ENCODE measurements around the gene SLC39A1.
A peak's percentile ranks its signal among the peaks of the same experiment; 100 is the strongest.

SLC39A1 gene

GRCh38 chr1:153936011-153936802 is 27.1 kb downstream of the SLC39A1 start:
- Mint-ChIP-seq H3K4me1 (ENCODE audit: low read depth) (peaks cover 10% of the 10 kb centered on the region), H3K9me3 (no peaks in the 10 kb centered on the region), H3K27ac (peak overlapping the region; percentile 6), H3K27me3 (ENCODE audit: low read depth) (no peaks in the 10 kb centered on the region), H3K36me3 (ENCODE audit: low read depth) (peaks cover 59% of the 10 kb centered on the region), H3K4me3 (no peak overlapping the region)

- H3K4me1 Mint-ChIP-seq (ENCODE audit: low read depth) = peaks cover 4% of the 10 kb centered on the region
- H3K27me3 Mint-ChIP-seq (ENCODE audit: low read depth) = no peaks in the 10 kb centered on the region
- peaks cover 50% of the 10 kb centered on the region for H3K36me3 Mint-ChIP-seq (ENCODE audit: low read depth)
- no peak overlapping the region for H3K27ac Mint-ChIP-seq
- H3K4me3 Mint-ChIP-seq = no peak overlapping the region
- no peaks in the 10 kb centered on the region for H3K9me3 Mint-ChIP-seq
Observed at GRCh38 chr1:153934746-153935145, 28.6 kb downstream of the SLC39A1 start.

GRCh38 chr1:153933955-153934354 is 29.4 kb downstream of the SLC39A1 start:
- Mint-ChIP-seq H3K36me3 (ENCODE audit: low read depth) (peaks cover 49% of the 10 kb centered on the region), H3K9me3 (no peaks in the 10 kb centered on the region), H3K27ac (no peak overlapping the region)

GRCh38 chr1:153933430-153933829 is 29.9 kb downstream of the SLC39A1 start:
- H3K9me3 Mint-ChIP-seq = no peaks in the 10 kb centered on the region
- H3K4me3 Mint-ChIP-seq = no peak overlapping the region
- peaks cover 8% of the 10 kb centered on the region for H3K4me1 Mint-ChIP-seq (ENCODE audit: low read depth)
- H3K27ac Mint-ChIP-seq = no peak overlapping the region
- H3K27me3 Mint-ChIP-seq (ENCODE audit: low read depth) = no peaks in the 10 kb centered on the region
- H3K36me3 Mint-ChIP-seq (ENCODE audit: low read depth) = peaks cover 49% of the 10 kb centered on the region

More at GRCh38 chr1:153933955-153934354, 29.4 kb downstream of the SLC39A1 start:
- H3K27me3 Mint-ChIP-seq (ENCODE audit: low read depth) = no peaks in the 10 kb centered on the region
- peaks cover 2% of the 10 kb centered on the region for H3K4me1 Mint-ChIP-seq (ENCODE audit: low read depth)
- no peak overlapping the region for H3K4me3 Mint-ChIP-seq

GRCh38 chr1:153932156-153933131 is 30.9 kb downstream of the SLC39A1 start:
- H3K36me3 Mint-ChIP-seq (ENCODE audit: low read depth) = peaks cover 49% of the 10 kb centered on the region
- H3K9me3 Mint-ChIP-seq = no peaks in the 10 kb centered on the region

GRCh38 chr1:153929981-153930948 is 33.1 kb downstream of the SLC39A1 start:
- no peaks in the 10 kb centered on the region for H3K27me3 Mint-ChIP-seq (ENCODE audit: low read depth)
- H3K4me1 Mint-ChIP-seq (ENCODE audit: low read depth) = peaks cover 12% of the 10 kb centered on the region
- H3K4me3 Mint-ChIP-seq = no peak overlapping the region
- no peaks in the 10 kb centered on the region for H3K9me3 Mint-ChIP-seq
- H3K27ac Mint-ChIP-seq = no peak overlapping the region
- H3K36me3 Mint-ChIP-seq (ENCODE audit: low read depth) = peaks cover 32% of the 10 kb centered on the region

More at GRCh38 chr1:153932156-153933131, 30.9 kb downstream of the SLC39A1 start:
- Mint-ChIP-seq H3K27ac (no peak overlapping the region), H3K4me1 (ENCODE audit: low read depth) (peaks cover 12% of the 10 kb centered on the region), H3K27me3 (ENCODE audit: low read depth) (no peaks in the 10 kb centered on the region), H3K4me3 (no peak overlapping the region)

- Mint-ChIP-seq H3K36me3 (ENCODE audit: low read depth) (peaks cover 25% of the 10 kb centered on the region), H3K4me3 (no peak overlapping the region), H3K9me3 (no peaks in the 10 kb centered on the region), H3K27ac (no peak overlapping the region), H3K4me1 (ENCODE audit: low read depth) (peaks cover 12% of the 10 kb centered on the region), H3K27me3 (ENCODE audit: low read depth) (no peaks in the 10 kb centered on the region)
Observed at GRCh38 chr1:153929426-153929825, 33.9 kb downstream of the SLC39A1 start.

- peak overlapping the region; percentile 21 for H3K27ac Mint-ChIP-seq
- H3K9me3 Mint-ChIP-seq = no peaks in the 10 kb centered on the region
- H3K36me3 Mint-ChIP-seq (ENCODE audit: low read depth) = peaks cover 23% of the 10 kb centered on the region
- H3K4me1 Mint-ChIP-seq (ENCODE audit: low read depth) = peaks cover 11% of the 10 kb centered on the region
- no peaks in the 10 kb centered on the region for H3K27me3 Mint-ChIP-seq (ENCODE audit: low read depth)
- H3K4me3 Mint-ChIP-seq = no peak overlapping the region
Observed at GRCh38 chr1:153928791-153929341, 34.5 kb downstream of the SLC39A1 start.

GRCh38 chr1:153928245-153928644 is 35.1 kb downstream of the SLC39A1 start:
- Mint-ChIP-seq H3K27ac (peak overlapping the region; percentile 21), H3K9me3 (no peaks in the 10 kb centered on the region), H3K27me3 (ENCODE audit: low read depth) (no peaks in the 10 kb centered on the region), H3K4me3 (no peak overlapping the region), H3K4me1 (ENCODE audit: low read depth) (peaks cover 15% of the 10 kb centered on the region), H3K36me3 (ENCODE audit: low read depth) (peaks cover 23% of the 10 kb centered on the region)

GRCh38 chr1:153926405-153926804 is 36.9 kb downstream of the SLC39A1 start:
- H3K4me1 Mint-ChIP-seq (ENCODE audit: low read depth) = peaks cover 19% of the 10 kb centered on the region
- H3K4me3 Mint-ChIP-seq = no peak overlapping the region
- H3K9me3 Mint-ChIP-seq = no peaks in the 10 kb centered on the region
- H3K36me3 Mint-ChIP-seq (ENCODE audit: low read depth) = peaks cover 23% of the 10 kb centered on the region
- no peaks in the 10 kb centered on the region for H3K27me3 Mint-ChIP-seq (ENCODE audit: low read depth)
- no peak overlapping the region for H3K27ac Mint-ChIP-seq

- Mint-ChIP-seq H3K27ac (peak within 1 kb of the TSS; percentile 95), H3K36me3 (ENCODE audit: low read depth) (peaks cover 13% of the 10 kb centered on the region), H3K27me3 (ENCODE audit: low read depth) (no peaks in the 10 kb centered on the region), H3K4me3 (peak within 1 kb of the TSS; percentile 92), H3K9me3 (no peaks in the 10 kb centered on the region), H3K4me1 (ENCODE audit: low read depth) (peaks cover 34% of the 10 kb centered on the region)
Observed at GRCh38 chr1:153922972-153923925, 40.1 kb downstream of the SLC39A1 start, which contains the start of gene GATAD2B. TSS of gene GATAD2B (minus strand) at chr1:153922972. CDS start at chr1:153828347, 94,625 bp downstream.

- peak overlapping the region; percentile 92 for H3K4me3 Mint-ChIP-seq
- peak overlapping the region; percentile 95 for H3K27ac Mint-ChIP-seq
- H3K27me3 Mint-ChIP-seq (ENCODE audit: low read depth) = no peaks in the 10 kb centered on the region
- H3K4me1 Mint-ChIP-seq (ENCODE audit: low read depth) = peaks cover 34% of the 10 kb centered on the region
- H3K36me3 Mint-ChIP-seq (ENCODE audit: low read depth) = peaks cover 10% of the 10 kb centered on the region
- H3K9me3 Mint-ChIP-seq = no peaks in the 10 kb centered on the region
Observed at GRCh38 chr1:153922076-153922971, 41.0 kb downstream of the SLC39A1 start.
